C4-2B (cell line): Measurements from ENCODE around the gene ABHD17A.

Experiments used
- CTCF ChIP-seq: fragments of 450-650 bp; conservative IDR thresholded peaks from 2 replicates; pipeline ENCODE4 v1.5.1; 2017; ENCODE audit warnings: mild to moderate bottlenecking
- ZFX ChIP-seq: fragments of 450-650 bp; IDR thresholded peaks from 2 replicates; pipeline ENCODE4 v1.6.1; 2017

DNA sequence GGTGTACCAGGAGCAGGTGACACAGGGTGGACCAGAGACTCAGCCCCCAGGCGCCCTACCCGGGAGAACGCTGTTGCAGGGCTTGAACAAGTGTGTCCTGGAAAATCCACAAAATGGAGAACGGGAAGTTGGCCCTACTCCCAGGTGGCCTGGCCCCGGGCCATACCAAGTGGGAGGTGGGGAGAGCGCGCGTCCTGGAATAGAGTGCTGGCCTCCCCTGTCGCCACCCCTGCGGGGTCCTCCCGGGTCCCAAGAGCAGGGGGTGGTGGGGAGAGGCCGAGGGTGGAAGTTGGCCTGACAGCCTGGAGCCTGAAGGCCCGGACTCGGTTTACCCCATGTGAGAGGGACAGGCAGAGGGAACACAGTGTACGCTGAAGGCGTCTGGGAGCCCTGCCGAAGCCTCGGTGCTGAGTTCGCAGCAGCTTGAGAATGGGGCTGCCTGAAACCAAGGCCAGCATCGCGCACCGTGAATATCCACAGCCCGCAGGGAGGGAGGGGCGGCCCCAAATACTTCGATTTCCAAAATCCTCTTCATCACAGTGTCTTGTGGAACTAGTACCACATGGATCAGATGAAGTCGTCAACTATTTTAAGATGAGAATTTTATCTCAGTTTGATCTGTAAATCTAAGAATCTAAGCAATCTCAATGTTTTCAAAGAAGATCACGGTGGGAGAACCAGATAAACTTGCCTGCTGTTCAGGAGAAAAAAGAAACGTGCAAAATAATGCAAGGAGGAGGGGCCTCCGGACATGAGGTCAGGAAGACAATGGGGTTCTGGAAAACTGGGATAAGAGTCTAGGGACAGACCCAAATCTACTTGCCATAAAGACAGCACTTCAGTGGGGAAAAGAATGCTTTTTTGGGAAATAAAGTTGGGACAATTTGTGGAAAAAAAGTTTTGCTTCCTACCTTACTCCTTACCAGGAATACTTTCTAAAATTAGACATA, 11.5 kb downstream of the ABHD17A start:
- no peak for TF ChIP-seq CTCF
- TF ChIP-seq ZFX = 0 out of 2 replicates have a peak, but pooled peaks have one; percentile 46
